Transverse colon (tissue), 4 donors: Measurements from ENCODE around the gene PHOX2A. TPM values are rescaled to one million over a fixed set of nuclear protein-coding genes. Genes with fewer than 3 reads are reported as not detected.

Source experiments
- DNase-seq: peaks from one replicate; pipeline ENCODE4 v3.0.0-alpha.2; 2019
- H3K27ac ChIP-seq, 4 donors: fragments of 200-600 bp; sonication (generic); 2 replicates each; pipeline ENCODE4 v1.5.1; 2016 to 2018; ENCODE audit warnings: inconsistent platforms in 4 of 4
- H3K27me3 ChIP-seq: fragments of 200-600 bp; sonication (generic); 2 replicates; pipeline ENCODE4 v1.5.1; 2017; ENCODE audit warnings: inconsistent platforms
- H3K36me3 ChIP-seq, 4 donors: fragments of 200-600 bp; sonication (generic); 2 replicates each; pipeline ENCODE4 v1.5.1; 2017 to 2019; ENCODE audit warnings: inconsistent platforms in 4 of 4
- H3K4me1 ChIP-seq, 4 donors: fragments of 200-600 bp; sonication (generic); 2 replicates each; pipeline ENCODE4 v1.5.1; 2017 to 2020; ENCODE audit warnings: inconsistent platforms in 4 of 4
- H3K4me3 ChIP-seq, 4 donors: fragments of 200-600 bp; sonication (generic); 1 replicate in 1 of 4; 2 replicates in 3 of 4; pipeline versions ENCODE4 v1.5.1 to v1.6.1; 2017 to 2019; ENCODE audit warnings: inconsistent platforms in 4 of 4
- H3K9me3 ChIP-seq, 2 donors: fragments of 200-600 bp; sonication (generic); 2 replicates each; pipeline ENCODE4 v1.5.1; 2017 to 2019; ENCODE audit warnings: inconsistent platforms in 2 of 2
- EP300 ChIP-seq: sonication (generic); formaldehyde crosslinking; IDR thresholded peaks from one replicate; pipeline ENCODE4 v1.6.1; 2017; ENCODE audit warnings: antibody characterized with exemption, low read depth
- POLR2A ChIP-seq: fragments of 450-650 bp; IDR thresholded peaks from one replicate; pipeline ENCODE4 v1.6.1; 2016; ENCODE audit warnings: antibody characterized with exemption, mild to moderate bottlenecking, moderate library complexity
- POLR2AphosphoS5 ChIP-seq, 3 donors: sonication (generic); formaldehyde crosslinking; IDR thresholded peaks; one replicate each; pipeline ENCODE4 v1.6.1; 2016; ENCODE audit warnings: antibody characterized with exemption in 3 of 3
- WGBS, 2 donors: methylation state at CpG; one replicate each; pipeline ENCODE4 v1.1.5; 2018; ENCODE audit warnings: low coverage in 1 of 2; 5-methylcytosine and 5-hydroxymethylcytosine counted together
- in situ Hi-C, 4 donors: fragments of 200-750 bp; cut with MboI; loops; one replicate each; pipeline versions ENCODE4 v1.15.0 to v1.15.1; 2017; ENCODE audit warnings: low sequenced_read_pairs in 3 of 4, low pct_ligation_motif_present in 1 of 4, low pct_unique_long_range_greater_than_20kb in 1 of 4
- intact Hi-C: fragments of 100-400 bp; cut with DNase I; formaldehyde crosslinking; loops from one replicate; pipeline ENCODE4 v1.15.1; 2023; ENCODE audit warnings: low total_unique reads
- total RNA-seq, 4 donors: library from RNA; depleted of rRNA; stranded (reverse); fragments of >200 nt; gene quantifications; one replicate each; pipeline ENCODE4 v1.1.0, GENCODE V29; 2016
- TF ChIP-seq, protein P1 (sequence below), 5 experiments: fragments of 200-600 bp in 3 of 5; fragments of 450-650 bp in 2 of 5; sonication (generic) in 3 of 5; IDR thresholded peaks; 1 replicate in 2 of 5; 2 replicates in 3 of 5; pipeline ENCODE4 v1.5.1; 2016 to 2017; ENCODE audit warnings: antibody characterized with exemption in 5 of 5, inconsistent platforms in 3 of 5, mild to moderate bottlenecking in 2 of 5, moderate library complexity in 1 of 5

PHOX2A gene
- total RNA-seq, 4 donors from 2014 or later: 0.41 to 2.6 (median 0.70) TPM

DNA sequence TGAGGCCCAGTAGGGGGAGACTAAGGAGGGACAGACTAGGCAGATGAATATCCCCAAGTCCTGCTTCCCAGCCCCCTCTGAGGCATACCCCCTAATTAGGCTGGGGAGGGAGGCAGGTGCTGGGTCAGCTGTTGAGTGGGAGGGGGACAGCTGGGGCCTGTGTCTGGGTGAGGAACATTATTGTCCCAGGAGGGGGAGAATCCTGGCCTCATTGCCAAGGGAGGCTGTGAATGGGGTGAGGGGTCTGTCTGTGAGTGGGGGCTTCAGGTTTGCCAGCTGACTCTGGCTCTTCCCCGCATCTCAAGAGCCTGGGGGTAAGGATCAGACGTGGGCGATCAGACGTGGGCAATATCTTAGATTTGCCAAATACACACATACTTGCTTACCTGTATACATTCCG is 17.3 kb downstream of the PHOX2A start:
- H3K36me3 ChIP-seq: peaks cover 0 to 31% (median 9%) of the 10 kb centered on the region in 4 donors
- H3K9me3 ChIP-seq: no peaks in the 10 kb centered on the region
- H3K4me1 ChIP-seq: peaks cover 5 to 27% (median 22%) of the 10 kb centered on the region in 4 donors
- intact Hi-C loops: no loop called here
- no peaks in the 10 kb centered on the region for H3K27me3 ChIP-seq
- no peak for DNase-seq
- TF ChIP-seq POLR2A: no peak
- no peak for TF ChIP-seq POLR2AphosphoS5 (IDR thresholded peaks at IDR 0.05)
- no peak for TF ChIP-seq EP300
- TF ChIP-seq, protein P1, sequence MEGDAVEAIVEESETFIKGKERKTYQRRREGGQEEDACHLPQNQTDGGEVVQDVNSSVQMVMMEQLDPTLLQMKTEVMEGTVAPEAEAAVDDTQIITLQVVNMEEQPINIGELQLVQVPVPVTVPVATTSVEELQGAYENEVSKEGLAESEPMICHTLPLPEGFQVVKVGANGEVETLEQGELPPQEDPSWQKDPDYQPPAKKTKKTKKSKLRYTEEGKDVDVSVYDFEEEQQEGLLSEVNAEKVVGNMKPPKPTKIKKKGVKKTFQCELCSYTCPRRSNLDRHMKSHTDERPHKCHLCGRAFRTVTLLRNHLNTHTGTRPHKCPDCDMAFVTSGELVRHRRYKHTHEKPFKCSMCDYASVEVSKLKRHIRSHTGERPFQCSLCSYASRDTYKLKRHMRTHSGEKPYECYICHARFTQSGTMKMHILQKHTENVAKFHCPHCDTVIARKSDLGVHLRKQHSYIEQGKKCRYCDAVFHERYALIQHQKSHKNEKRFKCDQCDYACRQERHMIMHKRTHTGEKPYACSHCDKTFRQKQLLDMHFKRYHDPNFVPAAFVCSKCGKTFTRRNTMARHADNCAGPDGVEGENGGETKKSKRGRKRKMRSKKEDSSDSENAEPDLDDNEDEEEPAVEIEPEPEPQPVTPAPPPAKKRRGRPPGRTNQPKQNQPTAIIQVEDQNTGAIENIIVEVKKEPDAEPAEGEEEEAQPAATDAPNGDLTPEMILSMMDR (IDR thresholded peaks at IDR 0.05): no peak
- 77% methylated on average over 5 of the region's 5 CpGs; no CpG with 5 or more reads in 1 of the 2 donors for WGBS, 2 donors
- H3K4me3 ChIP-seq: no peak overlapping the region
- H3K27ac ChIP-seq: no peak overlapping the region
- in situ Hi-C loops: no loop called here

DNA sequence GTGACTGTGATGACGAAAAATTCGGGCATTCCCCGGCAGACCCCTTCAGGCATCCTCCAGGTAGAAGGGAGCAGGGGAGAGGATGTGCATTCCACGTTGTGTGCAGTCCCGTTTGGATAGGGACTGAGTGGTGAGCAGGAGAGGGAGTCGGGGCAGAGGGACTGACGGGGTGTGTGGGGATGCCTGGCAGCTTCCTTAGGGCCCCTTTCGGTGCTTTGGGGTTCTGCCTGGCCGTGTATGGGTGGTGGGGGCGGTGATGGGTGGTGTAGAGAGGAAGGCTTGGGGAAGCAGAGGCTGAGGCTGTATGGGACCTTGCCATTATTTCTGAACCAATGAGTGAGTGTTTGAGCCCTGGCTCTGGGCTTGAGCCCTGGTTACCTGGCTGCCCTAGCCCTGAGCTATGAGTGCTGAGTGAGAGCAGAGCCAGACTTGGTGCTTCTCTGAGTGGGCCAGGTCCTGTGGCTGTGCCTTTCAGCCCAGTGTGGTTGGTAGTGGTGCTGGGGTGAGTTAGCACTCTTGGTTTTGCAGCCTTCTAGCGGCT is 18.5 kb downstream of the PHOX2A start:
- no peaks in the 10 kb centered on the region for H3K9me3 ChIP-seq
- 9 to 33% methylated on average over 1 to 11 of the region's 11 CpGs for WGBS, 2 donors
- intact Hi-C loops: no loop called here

DNA sequence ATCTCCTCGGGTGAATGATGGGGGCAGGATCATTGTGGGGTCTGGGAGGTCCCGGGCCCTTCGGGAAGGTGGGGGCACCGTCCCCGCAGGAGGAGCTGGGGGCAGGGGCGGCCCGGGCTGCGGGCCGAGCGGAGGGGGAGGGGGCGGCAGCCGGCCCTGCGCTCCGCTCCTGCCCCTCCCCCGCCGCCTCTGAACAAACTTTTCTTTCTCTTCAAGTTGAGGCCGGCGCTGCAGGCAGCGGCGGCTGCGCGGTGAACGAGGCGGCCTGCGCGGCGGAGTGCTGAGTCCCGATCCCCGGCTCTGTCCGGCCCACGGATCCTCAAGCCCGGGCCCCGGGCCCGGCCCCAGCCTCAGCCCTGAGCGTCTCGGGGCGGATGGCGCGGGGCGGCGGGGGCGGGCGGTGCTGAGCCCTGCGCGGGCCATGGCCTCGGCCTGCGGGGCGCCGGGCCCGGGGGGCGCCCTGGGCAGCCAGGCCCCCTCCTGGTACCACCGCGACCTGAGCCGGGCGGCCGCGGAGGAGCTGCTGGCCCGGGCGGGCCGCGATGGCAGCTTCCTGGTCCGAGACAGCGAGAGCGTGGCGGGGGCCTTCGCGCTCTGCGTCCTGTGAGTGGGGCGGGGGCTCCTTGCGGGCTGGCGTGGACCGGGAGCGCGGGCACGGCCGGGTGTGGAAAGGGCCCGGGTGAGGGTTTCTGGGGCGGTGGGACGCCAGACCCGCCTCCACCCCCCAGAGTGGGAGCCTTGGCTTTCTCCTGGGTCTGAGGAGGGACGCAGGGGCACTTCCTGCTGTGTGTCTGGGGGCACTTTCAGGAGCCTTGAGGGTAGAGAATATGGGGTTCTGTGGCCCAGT is 19.2 kb downstream of the PHOX2A start, which contains the start of gene INPPL1:
TSS of gene INPPL1 (plus strand) at position 204 of the 847 bp plus-strand sequence. CDS start at position 422, 218 bp downstream.
- 0% methylated on average over 3 to 62 of the region's 81 CpGs for WGBS, 2 donors
- in situ Hi-C loops: no loop called here
- intact Hi-C loops: no loop called here
- Histone ChIP-seq H3K9me3 (no peaks in the 10 kb centered on the region), H3K4me1 (peaks cover 5 to 27% (median 22%) of the 10 kb centered on the region in 4 donors), H3K36me3 (peaks cover 0 to 13% (median 4%) of the 10 kb centered on the region in 4 donors), H3K27me3 (no peaks in the 10 kb centered on the region), H3K27ac (peak within 1 kb of the TSS; percentile 98 to 100 (median 99)), H3K4me3 (peak within 1 kb of the TSS; percentile 86 to 95 (median 88))
- no peak for TF ChIP-seq EP300
- TF ChIP-seq, protein P1 (IDR thresholded peaks at IDR 0.05): no peak
- TF ChIP-seq POLR2AphosphoS5 (IDR thresholded peaks at IDR 0.05): no peak
- no peak for TF ChIP-seq POLR2A
- DNase-seq: peak; percentile 64

More for the DNA sequence above, 18.5 kb downstream of the PHOX2A start:
- TF ChIP-seq POLR2AphosphoS5 (IDR thresholded peaks at IDR 0.05) (no peak), POLR2A (no peak), EP300 (no peak)
- TF ChIP-seq, protein P1 (IDR thresholded peaks at IDR 0.05): no peak
- no peak for DNase-seq
- Histone ChIP-seq H3K27me3 (no peaks in the 10 kb centered on the region), H3K4me1 (peaks cover 5 to 27% (median 22%) of the 10 kb centered on the region in 4 donors), H3K36me3 (peaks cover 0 to 18% (median 4%) of the 10 kb centered on the region in 4 donors), H3K27ac (peak overlapping the region; percentile 98 to 100 (median 99)), H3K4me3 (peak overlapping the region; percentile 86 to 95 (median 88))
- in situ Hi-C loops: no loop called here
